Activated naive CD8-positive, alpha-beta T cell treated with anti-CD3 and anti-CD28 coated beads, Interleukin-2, amount 10 ng/mL, durations not matched to agents 7 days and 5 days (primary cell): Measurements from ENCODE around the gene SKI. TPM values are rescaled to one million over a fixed set of nuclear protein-coding genes. Genes with fewer than 3 reads are reported as not detected.

Experiments used
- ATAC-seq: fragments of 150-1000 bp; cut with Tn5 transposase; one replicate; pipeline ENCODE4 v1.10.0; 2021; ENCODE audit warnings: low read depth, moderate library complexity
- POLR2A ChIA-PET: fragments of 350-600 bp; sonication (Branson Sonifier 250); formaldehyde crosslinking; loops from one replicate; lab custom pipeline; 2021; ENCODE audit warnings: antibody characterized with exemption; lab: Charles Lee
- DNase-seq: peaks from one replicate; pipeline ENCODE4 v3.0.0; 2021
- H3K27ac Mint-ChIP-seq: one replicate; pipeline ENCODE4 v1.8.0; 2022; ENCODE audit warnings: mild to moderate bottlenecking, mixed read lengths
- H3K27me3 Mint-ChIP-seq: one replicate; pipeline ENCODE4 v1.8.0; 2022; ENCODE audit warnings: mild to moderate bottlenecking, moderate library complexity, mixed read lengths
- H3K36me3 Mint-ChIP-seq: one replicate; pipeline ENCODE4 v1.8.0; 2021; ENCODE audit warnings: mild to moderate bottlenecking, mixed read lengths
- H3K4me1 Mint-ChIP-seq: one replicate; pipeline ENCODE4 v1.8.0; 2021; ENCODE audit warnings: mixed read lengths
- H3K4me3 Mint-ChIP-seq: one replicate; pipeline ENCODE4 v1.8.0; 2022; ENCODE audit warnings: mild to moderate bottlenecking, moderate library complexity, mixed read lengths
- H3K9me3 Mint-ChIP-seq: one replicate; pipeline ENCODE4 v1.8.0; 2021; ENCODE audit warnings: mixed read lengths
- total RNA-seq, 2 experiments: library from RNA; stranded (reverse); gene quantifications; one replicate each; pipeline ENCODE4 v1.2.3, GENCODE V29; 2021

Gene SKI
- total RNA-seq, 2 experiments from 2014 or later: 59.3 to 71.6 TPM

DNA sequence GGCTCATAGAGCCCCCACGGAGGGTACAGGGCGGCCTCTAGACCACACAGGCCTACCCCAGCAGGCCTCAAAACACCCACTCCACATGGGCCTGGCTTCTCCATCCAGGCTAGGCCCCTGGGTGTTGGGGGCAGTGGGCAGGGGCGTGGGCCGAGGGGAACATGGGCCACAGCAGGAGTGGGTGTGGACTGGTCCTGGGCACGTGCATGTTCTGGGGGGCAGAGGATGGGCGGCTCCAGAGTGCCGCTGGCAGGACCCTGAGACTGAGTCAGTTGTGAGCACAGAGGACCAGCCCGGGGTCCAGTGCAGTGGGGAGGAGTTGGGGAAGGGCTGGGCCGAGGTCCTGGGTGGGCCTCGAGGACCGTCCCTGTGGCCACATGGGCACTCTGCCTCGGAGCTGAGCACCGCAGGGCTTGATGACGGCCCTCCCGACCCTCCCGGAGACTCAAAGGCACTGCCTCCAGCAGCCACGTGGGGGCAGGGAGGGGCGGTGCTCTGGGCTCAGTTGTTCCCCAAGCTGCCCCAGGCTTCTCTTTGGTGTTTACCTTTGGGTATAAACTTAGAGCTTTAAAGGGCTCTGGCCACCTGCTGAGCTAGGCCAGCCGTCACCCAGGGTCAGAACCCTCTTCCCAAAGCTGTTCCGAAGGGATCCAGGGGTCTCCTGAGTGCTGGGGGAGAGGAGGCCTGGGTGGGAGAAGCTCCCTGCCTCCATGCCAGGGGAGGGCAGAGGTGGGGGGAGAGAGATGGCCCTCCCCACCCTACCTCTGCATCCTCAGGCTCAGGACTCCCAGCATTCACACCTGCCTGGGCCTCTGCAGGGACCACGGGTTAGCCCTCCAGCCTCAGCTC, 83.3 kb downstream of the SKI start:
- H3K9me3 Mint-ChIP-seq: no peaks in the 10 kb centered on the region
- no peak overlapping the region for H3K4me3 Mint-ChIP-seq
- no peaks in the 10 kb centered on the region for H3K4me1 Mint-ChIP-seq
- DNase-seq (peak; percentile 61), ATAC-seq (peak; percentile 30)
- H3K27ac Mint-ChIP-seq: peak overlapping the region; percentile 51
- POLR2A ChIA-PET: interaction anchor here (1.6 to 3.7 kb wide), 3 partner anchors 12 to 84 kb away, joined by 6 to 23 read pairs (median 7); no protein-coding TSS in a partner anchor
- peaks cover 9% of the 10 kb centered on the region for H3K36me3 Mint-ChIP-seq
- H3K27me3 Mint-ChIP-seq: no peaks in the 10 kb centered on the region

DNA sequence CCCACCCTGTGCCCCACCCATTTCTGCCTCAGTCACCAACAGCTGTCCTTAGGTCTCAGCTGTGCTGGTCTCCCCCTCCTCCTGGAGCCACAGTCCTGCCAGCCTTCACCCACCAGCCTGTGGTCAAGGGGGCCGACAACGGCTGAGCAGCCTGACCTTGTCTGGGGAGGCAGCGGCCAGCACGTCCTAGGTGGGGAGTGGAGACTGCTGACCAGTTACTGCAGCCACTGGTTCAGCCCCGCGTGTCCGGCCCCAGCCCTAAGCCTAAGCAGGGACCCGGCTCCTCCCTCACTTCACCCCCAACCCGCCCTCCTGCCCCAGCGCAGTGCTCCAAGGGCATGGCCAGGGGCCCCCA, 84.0 kb downstream of the SKI start:
- no peak for ATAC-seq
- Mint-ChIP-seq H3K27me3 (no peaks in the 10 kb centered on the region), H3K9me3 (no peaks in the 10 kb centered on the region), H3K4me3 (no peak overlapping the region), H3K36me3 (peaks cover 7% of the 10 kb centered on the region), H3K4me1 (peaks cover 2% of the 10 kb centered on the region), H3K27ac (peak overlapping the region; percentile 45)
- no peak for DNase-seq
- POLR2A ChIA-PET: interaction anchor here (1.6 to 3.7 kb wide), 3 partner anchors 12 to 85 kb away, joined by 6 to 23 read pairs (median 7); no protein-coding TSS in a partner anchor

DNA sequence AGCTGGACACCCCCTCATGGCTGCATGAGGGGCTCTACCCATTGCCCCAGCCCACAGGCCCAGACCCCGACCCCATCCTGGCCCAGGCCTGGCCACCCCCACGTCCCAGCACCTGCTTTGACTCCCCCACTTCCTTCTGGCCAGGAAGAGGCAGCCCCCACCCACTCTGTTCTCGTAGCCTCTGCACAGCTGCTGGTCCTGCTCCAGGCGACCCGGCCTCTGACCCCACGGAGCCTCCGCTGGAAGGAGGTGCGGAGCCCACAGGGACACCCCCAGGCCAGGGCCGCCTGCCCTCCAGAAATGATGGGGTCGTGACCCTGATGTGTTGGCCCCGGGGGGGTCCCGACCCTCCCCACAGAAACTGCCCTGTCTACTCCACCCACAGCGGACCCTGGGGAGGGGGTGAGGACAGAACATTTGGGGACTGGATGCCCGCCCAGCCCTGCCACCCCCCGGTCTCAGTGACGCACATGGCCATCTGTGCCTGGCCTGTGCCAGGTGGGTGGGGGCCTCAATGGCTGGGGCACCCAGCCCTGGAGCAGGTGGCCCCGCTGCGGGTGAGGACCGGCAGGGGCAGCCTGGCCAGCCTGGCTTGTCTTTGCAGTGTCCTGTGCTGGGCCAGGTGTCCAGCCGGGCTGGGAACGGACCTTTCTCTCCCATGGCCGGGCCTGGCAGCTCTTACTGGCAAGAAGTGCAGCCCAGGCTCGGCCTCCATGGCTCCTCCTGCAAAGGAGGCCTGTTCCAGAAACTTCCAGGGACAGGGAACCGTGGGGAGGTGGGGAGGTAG, 84.6 kb downstream of the SKI start:
- DNase-seq (no peak), ATAC-seq (no peak)
- Mint-ChIP-seq H3K36me3 (peaks cover 5% of the 10 kb centered on the region), H3K4me1 (peaks cover 2% of the 10 kb centered on the region), H3K9me3 (no peaks in the 10 kb centered on the region), H3K4me3 (no peak overlapping the region), H3K27me3 (no peaks in the 10 kb centered on the region), H3K27ac (no peak overlapping the region)
- POLR2A ChIA-PET: interaction anchor here (1.6 to 3.7 kb wide), 3 partner anchors 13 to 85 kb away, joined by 6 to 23 read pairs (median 7); no protein-coding TSS in a partner anchor

DNA sequence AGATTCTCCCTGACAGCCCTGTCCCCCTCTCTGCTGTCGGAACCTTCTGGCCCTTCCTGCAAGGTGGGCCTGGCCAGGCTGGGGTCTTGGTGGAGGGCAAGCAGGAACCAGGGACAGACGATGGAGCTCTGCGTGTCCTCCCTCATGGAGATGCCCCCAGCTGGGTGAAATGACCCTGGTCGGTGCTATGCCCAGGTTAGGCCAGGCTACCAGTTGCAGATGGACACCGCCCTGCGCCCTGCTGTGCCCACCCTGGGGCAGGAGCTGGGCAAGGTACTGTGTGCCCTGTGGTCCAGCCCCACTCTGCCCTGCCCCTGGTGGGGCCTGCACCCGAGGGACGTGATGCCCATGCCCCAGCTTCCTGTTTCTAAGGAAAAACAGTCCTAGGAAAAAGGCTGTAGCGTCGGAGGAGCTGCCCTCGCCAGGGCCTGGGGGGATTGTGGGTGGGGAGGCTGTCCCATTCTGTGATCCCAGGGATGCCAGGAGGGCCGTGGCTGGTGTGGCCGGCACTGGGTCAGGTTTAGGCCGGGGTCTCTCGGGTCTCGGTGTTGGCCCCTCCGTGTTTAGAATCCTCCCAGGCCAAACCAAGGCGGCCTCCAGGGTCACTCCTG, 85.6 kb downstream of the SKI start:
- H3K27me3 Mint-ChIP-seq: no peaks in the 10 kb centered on the region
- no peaks in the 10 kb centered on the region for H3K9me3 Mint-ChIP-seq
- no peak overlapping the region for H3K4me3 Mint-ChIP-seq
- no peak for DNase-seq
- H3K27ac Mint-ChIP-seq: no peak overlapping the region
- POLR2A ChIA-PET: interaction anchor here (2.7 to 3.7 kb wide), 2 partner anchors 14 to 58 kb away, joined by 11 to 23 read pairs; no protein-coding TSS in a partner anchor
- no peak for ATAC-seq
- H3K36me3 Mint-ChIP-seq: peaks cover under 1% of the 10 kb centered on the region
- H3K4me1 Mint-ChIP-seq: peaks cover 2% of the 10 kb centered on the region

DNA sequence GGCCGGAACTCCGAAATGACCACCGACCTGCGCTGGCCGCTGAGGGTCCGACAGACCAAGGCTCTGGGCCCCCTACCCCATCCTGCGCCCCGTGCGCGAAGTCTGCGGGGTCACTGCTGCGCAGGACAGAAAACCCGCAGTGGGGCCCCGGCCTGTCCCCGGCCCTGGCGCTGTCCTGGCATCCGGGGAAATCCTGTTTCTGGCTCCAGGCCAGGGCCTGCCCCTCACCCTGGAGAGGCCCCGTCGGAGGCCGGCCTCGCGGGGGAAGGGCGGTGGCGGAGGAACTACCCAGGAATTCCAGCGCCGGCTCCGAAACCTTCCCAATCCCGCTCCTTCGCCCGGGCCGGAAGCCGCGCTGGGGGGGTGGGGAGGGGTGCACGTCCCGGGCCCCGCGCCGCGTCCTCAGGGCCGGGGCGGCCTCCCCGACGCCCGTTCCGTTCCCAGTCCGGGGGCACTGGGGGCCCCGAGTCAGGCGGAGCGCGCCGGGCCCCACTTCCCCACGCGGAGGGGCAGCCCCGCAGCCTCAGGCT, 86.2 kb downstream of the SKI start:
- no peaks in the 10 kb centered on the region for H3K36me3 Mint-ChIP-seq
- peaks cover 2% of the 10 kb centered on the region for H3K4me1 Mint-ChIP-seq
- H3K27me3 Mint-ChIP-seq: no peaks in the 10 kb centered on the region
- H3K4me3 Mint-ChIP-seq: no peak overlapping the region
- no peak overlapping the region for H3K27ac Mint-ChIP-seq
- ATAC-seq (peak; percentile 28), DNase-seq (no peak)
- no peaks in the 10 kb centered on the region for H3K9me3 Mint-ChIP-seq
- POLR2A ChIA-PET: interaction anchor here (1.2 to 3.8 kb wide), 4 partner anchors 14 to 119 kb away, joined by 3 to 23 read pairs (median 11); partner anchors contain the start of gene FAAP20

DNA sequence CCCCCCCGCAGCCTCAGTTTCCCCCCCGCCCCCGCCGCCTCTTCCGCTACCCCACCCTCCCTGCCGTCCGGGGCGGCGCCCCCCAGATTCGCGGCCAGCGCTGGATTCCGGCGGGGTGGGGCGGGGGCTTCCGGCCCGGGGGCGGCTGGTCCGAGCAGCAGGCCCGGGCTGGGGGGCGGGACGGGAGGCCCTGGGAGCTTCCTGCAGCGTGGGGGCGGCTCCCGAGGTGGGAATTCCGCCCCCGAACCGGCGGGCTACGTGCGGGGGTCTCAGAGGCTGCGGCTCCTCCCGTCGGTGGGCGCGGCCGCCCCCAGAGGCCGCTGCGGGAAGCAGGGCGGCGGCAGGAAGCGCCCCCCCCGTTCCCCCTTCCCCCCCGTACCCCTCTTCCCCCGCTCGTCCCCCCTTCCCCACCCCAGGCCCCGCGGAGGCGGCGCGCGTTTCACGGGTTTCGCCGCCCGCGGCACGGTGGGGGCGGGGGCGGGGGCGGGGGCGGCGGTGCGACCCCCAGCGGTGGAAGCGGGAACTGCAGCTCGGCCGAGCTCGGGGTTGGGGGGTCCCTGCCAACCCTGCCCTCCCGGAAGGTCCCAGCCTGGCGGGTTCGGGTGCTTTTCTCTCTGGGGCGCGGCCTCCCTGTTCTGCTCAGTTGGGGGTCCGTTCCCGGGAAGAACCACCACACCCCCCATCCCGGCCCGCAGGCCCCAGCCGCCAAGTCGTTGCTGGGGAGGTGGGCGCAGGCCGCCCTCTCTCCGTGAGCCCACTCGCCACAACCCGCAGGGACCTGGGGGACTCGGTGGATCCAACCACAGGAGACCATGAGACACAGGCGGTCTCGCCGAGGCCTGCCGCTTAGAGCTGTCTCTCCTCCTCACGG, 86.9 kb downstream of the SKI start:
- Mint-ChIP-seq H3K4me3 (peak overlapping the region; percentile 68), H3K9me3 (no peaks in the 10 kb centered on the region), H3K27me3 (no peaks in the 10 kb centered on the region), H3K4me1 (peaks cover 2% of the 10 kb centered on the region), H3K27ac (peak overlapping the region; percentile 74), H3K36me3 (no peaks in the 10 kb centered on the region)
- ATAC-seq: peak; percentile 46
- POLR2A ChIA-PET: interaction anchor here (0.9 to 3.8 kb wide), 12 partner anchors 14 to 121 kb away, joined by 3 to 23 read pairs (median 6); partner anchors contain the start of gene FAAP20
- DNase-seq: peak; percentile 82

DNA sequence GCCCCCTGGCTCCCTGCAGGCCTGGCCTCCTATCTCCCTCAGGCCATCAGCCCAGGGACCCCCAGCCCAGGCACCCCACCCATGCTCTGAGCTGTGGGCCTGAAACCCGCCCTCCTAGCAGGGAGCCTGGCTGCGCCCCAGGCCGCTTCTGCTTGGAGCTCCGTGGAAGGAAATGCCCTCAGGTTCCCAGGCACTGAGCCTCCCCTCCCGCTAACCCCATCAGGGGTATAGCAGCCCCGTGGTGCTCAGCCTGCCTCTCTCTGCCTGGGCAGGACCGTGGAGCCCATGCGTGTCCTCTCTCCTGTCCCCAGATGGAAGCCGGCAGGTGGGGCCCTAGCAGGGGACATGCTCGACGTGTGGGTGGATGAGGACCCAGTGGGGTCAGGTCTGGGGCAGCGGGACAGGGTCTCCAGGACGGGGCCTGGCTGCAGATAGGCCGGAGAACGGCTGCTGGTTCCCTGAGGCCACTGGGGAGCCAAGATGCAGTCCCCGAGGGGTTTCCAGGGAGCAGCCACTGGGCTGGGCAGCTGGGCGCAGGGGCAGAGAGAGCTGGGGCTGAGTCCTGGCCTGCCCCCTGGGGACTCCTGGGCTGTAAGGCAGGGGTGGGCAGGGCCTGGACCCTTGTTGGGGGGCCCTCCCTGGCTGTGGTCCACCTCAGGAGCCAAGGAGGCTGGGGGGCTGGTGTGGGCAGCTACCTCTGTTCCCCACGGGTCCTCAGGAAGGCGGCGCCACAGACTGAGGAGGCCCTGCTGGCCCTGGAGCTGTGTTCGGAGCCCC, 87.7 kb downstream of the SKI start:
- peak overlapping the region; percentile 74 for H3K27ac Mint-ChIP-seq
- peak overlapping the region; percentile 68 for H3K4me3 Mint-ChIP-seq
- no peak for DNase-seq
- POLR2A ChIA-PET: interaction anchor here (0.6 to 3.8 kb wide), 12 partner anchors 15 to 122 kb away, joined by 3 to 11 read pairs (median 4); partner anchors contain the start of genes FAAP20 and PEX10
- peak; percentile 2 for ATAC-seq
- no peaks in the 10 kb centered on the region for H3K27me3 Mint-ChIP-seq
- H3K9me3 Mint-ChIP-seq: no peaks in the 10 kb centered on the region
- H3K4me1 Mint-ChIP-seq: peaks cover 2% of the 10 kb centered on the region
- no peaks in the 10 kb centered on the region for H3K36me3 Mint-ChIP-seq

DNA sequence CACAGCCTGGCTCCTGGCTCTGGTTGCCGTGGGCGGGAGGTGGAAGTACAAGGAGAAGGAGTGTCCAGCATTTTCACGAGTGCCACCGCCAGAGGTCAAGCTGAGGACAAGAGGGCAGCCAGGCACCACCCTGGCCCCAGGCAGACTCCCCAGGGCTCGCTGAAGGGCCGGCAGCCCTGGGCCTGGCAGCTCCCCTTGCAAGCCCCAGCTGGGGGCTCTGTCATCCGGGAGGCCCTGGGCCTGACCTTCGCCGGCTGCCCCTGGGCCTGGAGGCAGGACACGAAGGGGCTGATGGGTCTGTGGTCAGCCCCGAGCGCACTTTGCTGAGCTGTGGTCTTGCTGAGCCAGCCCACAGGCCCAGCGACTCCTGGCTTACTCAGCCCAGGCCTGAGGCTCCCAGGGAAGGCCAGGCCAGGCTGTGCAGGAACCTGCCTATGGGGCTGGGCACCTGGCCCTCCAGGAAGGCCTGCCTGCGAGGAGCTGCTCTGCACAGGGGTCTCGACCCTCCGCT, 88.4 kb downstream of the SKI start:
- DNase-seq (no peak), ATAC-seq (no peak)
- H3K27ac Mint-ChIP-seq: no peak overlapping the region
- H3K4me1 Mint-ChIP-seq: peaks cover 2% of the 10 kb centered on the region
- no peaks in the 10 kb centered on the region for H3K9me3 Mint-ChIP-seq
- POLR2A ChIA-PET: interaction anchor here (1.0 to 3.8 kb wide), 5 partner anchors 26 to 117 kb away, joined by 3 to 11 read pairs (median 7); no protein-coding TSS in a partner anchor
- H3K27me3 Mint-ChIP-seq: no peaks in the 10 kb centered on the region
- no peaks in the 10 kb centered on the region for H3K36me3 Mint-ChIP-seq
- H3K4me3 Mint-ChIP-seq: no peak overlapping the region

DNA sequence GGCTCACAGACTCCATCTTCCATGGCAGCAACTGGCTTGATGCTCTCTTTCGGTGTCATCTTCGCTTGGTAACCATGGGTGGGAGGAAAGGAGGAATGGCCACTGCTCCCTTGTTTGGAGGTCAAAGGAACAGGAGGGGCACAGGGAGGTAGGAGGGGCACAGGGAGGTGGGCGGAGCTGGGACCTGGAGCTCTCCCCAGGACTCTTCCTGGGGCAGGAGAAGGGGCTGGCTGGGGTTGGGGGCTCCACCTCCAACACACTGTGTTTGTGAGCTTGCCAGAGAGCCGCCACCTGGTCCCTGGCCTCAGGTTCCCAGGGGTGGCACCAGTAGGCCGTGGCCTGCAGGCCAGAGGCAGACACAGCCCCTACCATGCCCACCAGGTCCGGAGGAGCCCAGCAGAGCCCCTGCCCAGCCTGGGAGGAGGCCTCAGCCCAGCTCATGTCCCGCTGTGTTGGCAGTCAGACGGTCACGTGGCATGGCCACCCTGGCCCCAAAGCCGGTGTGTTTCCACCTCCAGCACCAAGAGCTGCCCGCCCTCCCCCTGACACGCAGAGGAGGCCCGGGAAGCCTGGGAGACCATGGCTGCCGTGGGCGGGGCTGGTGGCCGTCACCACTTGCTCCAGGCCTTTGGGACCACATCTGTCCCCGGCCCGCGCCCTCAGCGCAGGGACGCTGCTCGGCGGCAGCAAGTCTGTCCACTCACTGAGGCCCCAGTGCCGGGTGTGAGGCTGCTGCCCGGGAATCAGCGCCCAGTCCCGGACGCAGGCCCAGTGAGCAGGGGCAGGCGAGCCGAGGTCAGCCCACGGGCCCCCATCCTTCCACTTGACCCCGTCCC, 89.3 kb downstream of the SKI start:
- peak overlapping the region; percentile 69 for H3K27ac Mint-ChIP-seq
- no peaks in the 10 kb centered on the region for H3K27me3 Mint-ChIP-seq
- POLR2A ChIA-PET: interaction anchor here (2.6 to 3.8 kb wide), 2 partner anchors 88 to 118 kb away, joined by 10 to 11 read pairs; no protein-coding TSS in a partner anchor
- no peak for DNase-seq
- H3K4me3 Mint-ChIP-seq: no peak overlapping the region
- ATAC-seq: no peak
- no peaks in the 10 kb centered on the region for H3K36me3 Mint-ChIP-seq
- H3K4me1 Mint-ChIP-seq: peaks cover 2% of the 10 kb centered on the region
- H3K9me3 Mint-ChIP-seq: no peaks in the 10 kb centered on the region

DNA sequence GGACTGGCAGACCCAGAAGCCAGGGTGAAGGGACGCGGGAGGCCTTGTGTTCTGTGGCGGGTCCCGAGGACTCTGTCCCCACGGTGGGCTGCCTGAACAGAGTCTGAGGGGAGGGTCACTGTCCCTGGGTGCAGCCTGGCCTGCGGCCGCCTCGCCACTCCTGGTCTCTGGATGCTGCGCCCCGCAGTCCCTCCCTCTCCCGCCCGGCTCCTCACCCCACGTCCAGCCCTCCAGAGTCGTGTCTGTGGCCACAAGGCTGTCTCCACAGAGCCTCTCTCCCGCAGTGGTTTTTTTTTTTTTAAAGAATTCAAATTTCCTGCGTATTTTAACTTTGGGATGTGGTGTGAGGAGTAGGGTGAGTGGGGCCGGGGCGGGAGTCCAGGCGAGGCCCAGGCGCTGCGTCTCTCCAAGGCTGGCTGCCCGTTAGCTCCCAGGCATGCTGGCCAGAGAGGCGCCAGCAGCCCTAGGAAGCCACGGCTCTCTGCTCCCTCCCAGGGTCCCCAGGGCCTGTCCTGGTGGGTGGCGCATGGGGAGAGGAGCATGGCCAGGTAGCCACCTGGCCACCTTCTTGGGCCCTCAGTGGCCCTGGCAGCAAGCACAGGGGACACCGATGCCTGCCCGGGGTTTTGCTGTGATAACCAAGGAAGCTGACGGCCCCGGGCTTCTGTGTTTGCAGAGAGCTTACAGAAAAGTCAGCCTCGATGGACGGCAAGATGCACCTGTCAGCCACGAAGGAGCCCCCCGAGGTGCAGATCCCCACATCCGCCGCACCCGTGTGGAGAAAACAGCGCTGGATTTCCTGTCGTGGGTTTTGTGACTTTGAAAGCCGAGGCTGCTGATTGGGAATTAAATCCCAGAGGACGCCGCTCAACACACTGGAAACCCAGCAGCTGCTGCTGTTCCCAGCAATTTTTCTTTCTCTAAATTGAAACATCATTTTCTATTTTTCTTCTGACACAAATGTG, 90.5 kb downstream of the SKI start:
- H3K4me1 Mint-ChIP-seq: peaks cover 2% of the 10 kb centered on the region
- no peak overlapping the region for H3K4me3 Mint-ChIP-seq
- no peaks in the 10 kb centered on the region for H3K27me3 Mint-ChIP-seq
- H3K27ac Mint-ChIP-seq: no peak overlapping the region
- ATAC-seq: no peak
- POLR2A ChIA-PET: interaction anchor here (0.9 to 1.2 kb wide), 2 partner anchors 84 to 124 kb away, joined by 4 read pairs; partner anchors contain the start of gene FAAP20
- no peak for DNase-seq
- no peaks in the 10 kb centered on the region for H3K36me3 Mint-ChIP-seq
- H3K9me3 Mint-ChIP-seq: no peaks in the 10 kb centered on the region
